Activated CD8-positive, alpha-beta memory T cell treated with anti-CD3 and anti-CD28 coated beads, Interleukin-2, amount 10 ng/mL, durations not matched to agents 7 days and 5 days (primary cell): ENCODE measurements around the gene SLC16A1. TPM values are rescaled to one million over a fixed set of nuclear protein-coding genes. Genes with fewer than 3 reads are reported as not detected.

Experiments
- ATAC-seq: fragments of 150-1000 bp; cut with Tn5 transposase; one replicate; pipeline ENCODE4 v1.10.0; 2021; ENCODE audit warnings: moderate library complexity
- CTCF ChIA-PET: fragments of 350-600 bp; sonication (Branson Sonifier 250); formaldehyde crosslinking; loops from one replicate; lab custom pipeline; 2021; ENCODE audit warnings: antibody characterized with exemption; lab: Charles Lee
- DNase-seq: peaks from one replicate; pipeline ENCODE4 v3.0.0-alpha.2; 2020
- H3K27ac Mint-ChIP-seq: one replicate; pipeline ENCODE4 v1.8.0; 2021; ENCODE audit warnings: mild to moderate bottlenecking, mixed read lengths
- H3K27me3 Mint-ChIP-seq: one replicate; pipeline ENCODE4 v1.8.0; 2021; ENCODE audit warnings: mixed read lengths
- H3K36me3 Mint-ChIP-seq: one replicate; pipeline ENCODE4 v1.8.0; 2021; ENCODE audit warnings: mild to moderate bottlenecking, mixed read lengths
- H3K4me1 Mint-ChIP-seq: one replicate; pipeline ENCODE4 v1.8.0; 2021; ENCODE audit warnings: mixed read lengths
- H3K4me3 Mint-ChIP-seq: one replicate; pipeline ENCODE4 v1.8.0; 2021; ENCODE audit warnings: mild to moderate bottlenecking, moderate library complexity, mixed read lengths
- H3K9me3 Mint-ChIP-seq: one replicate; pipeline ENCODE4 v1.8.0; 2022; ENCODE audit warnings: low read depth, mixed read lengths
- total RNA-seq, 2 experiments: library from RNA; stranded (reverse); gene quantifications; one replicate each; pipeline ENCODE4 v1.2.3, GENCODE V29; 2021

SLC16A1 gene
- total RNA-seq, 2 experiments from 2014 or later: 47.6 to 57.3 TPM

DNA sequence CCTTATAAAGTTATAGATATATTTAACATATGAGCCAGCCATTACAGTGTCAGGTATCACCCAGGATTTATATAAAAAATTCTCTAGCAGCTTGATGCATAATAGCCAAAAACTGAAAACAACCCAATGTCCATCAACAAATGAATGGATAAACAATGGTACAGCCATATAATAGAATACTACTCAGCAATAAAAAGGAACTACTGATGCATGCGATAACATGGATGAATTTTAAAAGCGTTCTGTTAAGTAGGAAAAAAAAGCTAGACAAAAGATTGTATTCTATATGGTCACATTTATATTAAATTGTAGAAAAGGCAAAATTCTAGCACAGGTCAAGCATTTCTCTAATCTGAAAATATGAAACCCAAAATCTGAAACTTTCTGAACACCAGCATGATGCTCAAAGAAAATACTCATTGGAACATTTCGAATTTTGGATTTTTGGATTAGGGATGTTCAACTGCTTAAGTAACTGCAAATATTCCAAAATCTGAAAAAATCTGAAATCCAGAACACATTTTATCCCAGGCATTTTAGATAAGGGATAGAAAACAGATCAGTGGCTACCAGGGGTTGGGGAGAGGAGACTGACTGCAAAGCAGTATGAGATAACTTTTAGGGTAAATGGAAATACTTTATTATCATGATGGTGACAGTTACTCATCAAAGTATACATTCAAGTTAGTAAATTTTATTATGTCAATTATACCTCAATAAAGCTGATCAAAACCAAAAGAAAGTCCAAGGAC lies 22.0 kb downstream of the SLC16A1 start:
- CTCF ChIA-PET: interaction anchor here (1.1 to 1.7 kb wide), 4 partner anchors 20 to 218 kb away, joined by 3 to 7 read pairs (median 4); partner anchors contain the start of gene LRIG2
- Mint-ChIP-seq H3K9me3 (no peaks in the 10 kb centered on the region), H3K27me3 (no peaks in the 10 kb centered on the region), H3K36me3 (peaks cover 9% of the 10 kb centered on the region), H3K4me3 (no peak overlapping the region), H3K4me1 (peaks cover 41% of the 10 kb centered on the region), H3K27ac (peak overlapping the region; percentile 55)
- DNase-seq: no peak
- ATAC-seq: no peak

DNA sequence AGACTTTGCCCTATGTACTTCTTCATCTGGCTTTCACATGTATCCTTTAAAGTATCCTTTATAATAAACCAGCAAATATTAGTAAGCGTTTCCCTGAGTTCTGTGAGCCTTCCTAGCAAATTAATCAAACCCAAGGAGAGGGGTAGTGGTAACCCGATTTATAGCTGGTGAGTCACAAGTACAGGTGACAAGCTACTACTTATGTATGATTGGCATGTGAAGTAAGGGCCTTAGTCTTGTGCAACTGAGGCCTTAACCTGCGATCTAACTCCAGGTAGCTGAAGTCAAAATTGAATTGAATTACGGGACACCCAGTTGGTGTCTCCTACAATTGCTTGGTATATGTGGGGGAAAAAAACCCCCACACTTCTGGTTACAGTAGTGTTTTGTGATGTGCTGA lies 26.0 kb downstream of the SLC16A1 start:
- H3K4me1 Mint-ChIP-seq: peaks cover 13% of the 10 kb centered on the region
- no peaks in the 10 kb centered on the region for H3K9me3 Mint-ChIP-seq
- no peaks in the 10 kb centered on the region for H3K27me3 Mint-ChIP-seq
- no peak overlapping the region for H3K27ac Mint-ChIP-seq
- no peak for ATAC-seq
- DNase-seq: no peak
- CTCF ChIA-PET: interaction anchor here (0.6 to 1.7 kb wide), 4 partner anchors 14 to 204 kb away, joined by 3 to 4 read pairs (median 4); no protein-coding TSS in a partner anchor
- no peak overlapping the region for H3K4me3 Mint-ChIP-seq
- peaks cover 16% of the 10 kb centered on the region for H3K36me3 Mint-ChIP-seq

DNA sequence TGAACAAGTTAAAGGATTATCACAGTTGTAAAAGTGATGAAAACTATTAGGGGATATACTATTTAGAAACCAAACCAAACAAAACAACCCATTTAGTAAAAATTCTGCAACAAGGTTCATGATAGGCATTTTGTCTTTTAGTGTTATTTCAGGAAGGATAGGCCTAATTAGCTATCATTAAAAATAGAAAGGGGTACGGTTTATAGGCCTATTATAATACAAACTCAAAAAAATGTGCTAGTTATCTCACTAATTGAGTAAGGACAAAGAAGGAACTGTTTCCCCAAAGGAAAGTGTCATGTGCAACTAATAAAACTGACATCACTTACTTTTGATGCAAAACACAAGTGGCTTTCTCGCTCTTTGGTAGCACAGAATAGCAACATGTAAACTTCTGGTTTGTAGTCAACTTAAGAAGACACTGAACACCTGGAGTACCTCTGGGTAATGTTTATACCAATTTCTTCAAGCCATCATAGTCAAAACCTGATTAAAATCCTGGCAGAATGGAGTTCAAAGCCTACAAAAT lies 28.5 kb downstream of the SLC16A1 start:
- H3K4me3 Mint-ChIP-seq: no peak overlapping the region
- ATAC-seq (no peak), DNase-seq (no peak)
- H3K27ac Mint-ChIP-seq: peak overlapping the region; percentile 30
- no peaks in the 10 kb centered on the region for H3K27me3 Mint-ChIP-seq
- no peaks in the 10 kb centered on the region for H3K9me3 Mint-ChIP-seq
- H3K4me1 Mint-ChIP-seq: peaks cover 2% of the 10 kb centered on the region
- H3K36me3 Mint-ChIP-seq: peaks cover 23% of the 10 kb centered on the region
- CTCF ChIA-PET: no interaction called here

DNA sequence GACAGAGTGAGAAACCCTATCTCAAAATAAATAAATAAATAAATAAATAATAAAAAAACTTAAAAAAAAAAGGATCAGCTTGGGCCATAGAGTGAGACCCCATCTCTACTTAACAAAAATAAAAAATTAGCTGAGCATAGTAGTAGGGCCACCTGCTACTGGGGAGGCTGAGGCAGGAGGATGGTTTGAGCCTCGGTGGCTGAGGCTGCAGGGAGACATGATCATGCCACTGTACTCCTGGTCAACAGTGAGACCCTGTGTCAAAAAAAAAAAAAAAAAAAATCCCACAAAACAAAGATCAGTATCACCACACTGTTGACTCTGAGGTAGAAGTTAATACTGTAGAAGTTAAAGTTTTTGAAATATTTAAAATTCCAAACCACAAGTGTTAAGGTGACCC lies 29.1 kb downstream of the SLC16A1 start:
- CTCF ChIA-PET: no interaction called here

DNA sequence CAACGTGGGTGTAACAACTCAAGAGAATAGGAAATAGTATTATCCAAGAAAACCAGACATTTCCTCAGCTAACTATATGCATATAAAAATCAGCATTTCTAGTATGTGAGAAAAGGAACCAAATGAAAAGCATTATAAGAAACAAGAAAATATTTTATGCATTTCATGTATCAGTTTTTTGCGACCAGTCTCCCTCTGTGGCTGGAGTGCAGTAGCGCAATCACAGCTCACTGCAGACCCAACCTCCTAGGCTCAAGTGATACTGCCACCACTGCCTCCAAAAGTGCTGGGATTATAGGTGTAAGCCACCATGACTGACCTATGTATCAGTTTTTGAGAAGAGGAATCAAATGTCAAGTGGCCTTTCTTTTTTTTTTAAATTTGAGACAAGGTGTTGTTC lies 31.0 kb downstream of the SLC16A1 start:
- Mint-ChIP-seq H3K27ac (no peak overlapping the region), H3K9me3 (no peaks in the 10 kb centered on the region), H3K4me1 (no peaks in the 10 kb centered on the region), H3K4me3 (no peak overlapping the region), H3K36me3 (peaks cover 25% of the 10 kb centered on the region), H3K27me3 (no peaks in the 10 kb centered on the region)
- DNase-seq: no peak
- CTCF ChIA-PET: interaction anchor here (0.8 kb wide), 1 partner anchor 13 kb away, joined by 3 read pairs; no protein-coding TSS in a partner anchor
- no peak for ATAC-seq

More for the DNA sequence above, 29.1 kb downstream of the SLC16A1 start:
- peaks cover under 1% of the 10 kb centered on the region for H3K4me1 Mint-ChIP-seq
- H3K27ac Mint-ChIP-seq: no peak overlapping the region
- ATAC-seq: no peak
- H3K27me3 Mint-ChIP-seq: no peaks in the 10 kb centered on the region
- H3K9me3 Mint-ChIP-seq: no peaks in the 10 kb centered on the region
- peaks cover 23% of the 10 kb centered on the region for H3K36me3 Mint-ChIP-seq
- DNase-seq: no peak
- H3K4me3 Mint-ChIP-seq: no peak overlapping the region

DNA sequence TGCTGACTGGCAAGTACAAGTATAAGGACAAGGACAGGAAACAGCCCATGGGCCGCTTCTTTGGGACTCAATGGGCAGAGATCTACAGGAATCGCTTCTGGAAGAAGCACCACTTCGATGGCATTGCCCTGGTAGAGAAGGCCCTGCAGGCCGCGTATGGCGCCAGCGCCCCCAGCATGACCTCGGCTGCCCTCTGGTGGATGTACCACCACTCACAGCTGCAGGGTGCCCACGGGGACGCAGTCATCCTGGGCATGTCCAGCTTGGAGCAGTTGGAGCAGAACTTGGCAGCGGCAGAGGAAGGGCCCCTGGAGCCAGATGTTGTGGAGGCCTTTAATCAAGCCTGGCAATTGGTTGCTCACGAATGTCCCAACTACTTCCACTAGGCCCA lies 32.0 kb downstream of the SLC16A1 start:
- H3K27ac Mint-ChIP-seq: no peak overlapping the region
- H3K27me3 Mint-ChIP-seq: no peaks in the 10 kb centered on the region
- H3K4me3 Mint-ChIP-seq: no peak overlapping the region
- H3K4me1 Mint-ChIP-seq: no peaks in the 10 kb centered on the region
- no peak for DNase-seq
- peaks cover 24% of the 10 kb centered on the region for H3K36me3 Mint-ChIP-seq
- no peaks in the 10 kb centered on the region for H3K9me3 Mint-ChIP-seq
- ATAC-seq: no peak
- CTCF ChIA-PET: no interaction called here

DNA sequence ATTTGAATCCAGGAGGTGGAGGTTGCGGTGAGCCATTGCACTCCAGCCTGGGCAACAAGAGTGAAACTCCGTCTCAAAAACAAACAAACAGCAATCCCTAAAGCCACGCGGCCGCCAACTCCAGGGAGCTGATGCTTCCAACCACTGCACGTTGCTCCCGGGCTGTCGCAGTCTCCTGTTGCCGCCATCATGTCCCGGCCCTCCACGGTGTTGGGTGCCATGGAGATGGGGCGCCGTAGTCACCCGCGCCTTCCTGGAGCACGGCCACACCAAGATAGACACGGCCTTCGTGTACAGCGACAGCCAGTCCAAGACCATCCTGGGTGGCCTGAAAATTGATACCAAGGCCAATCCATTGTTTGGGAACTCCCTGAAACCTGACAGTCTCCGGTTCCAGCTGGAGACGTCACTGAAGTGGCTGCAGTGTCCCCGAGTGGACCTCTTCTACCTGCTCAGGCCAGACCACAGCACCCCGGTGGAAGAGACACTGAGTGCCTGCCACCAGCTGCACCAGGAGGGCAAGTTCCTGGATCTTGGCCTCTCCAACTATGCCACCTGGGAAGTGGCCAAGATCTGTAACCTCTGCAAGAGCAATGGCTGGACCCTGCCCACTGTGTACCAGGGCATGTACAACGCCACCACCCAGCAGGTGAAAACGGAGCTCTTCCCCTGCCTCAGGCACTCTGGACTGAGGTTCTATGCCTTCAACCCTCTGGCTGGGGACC lies 32.6 kb downstream of the SLC16A1 start:
- Mint-ChIP-seq H3K9me3 (no peaks in the 10 kb centered on the region), H3K27ac (no peak overlapping the region), H3K36me3 (peaks cover 26% of the 10 kb centered on the region)

DNA sequence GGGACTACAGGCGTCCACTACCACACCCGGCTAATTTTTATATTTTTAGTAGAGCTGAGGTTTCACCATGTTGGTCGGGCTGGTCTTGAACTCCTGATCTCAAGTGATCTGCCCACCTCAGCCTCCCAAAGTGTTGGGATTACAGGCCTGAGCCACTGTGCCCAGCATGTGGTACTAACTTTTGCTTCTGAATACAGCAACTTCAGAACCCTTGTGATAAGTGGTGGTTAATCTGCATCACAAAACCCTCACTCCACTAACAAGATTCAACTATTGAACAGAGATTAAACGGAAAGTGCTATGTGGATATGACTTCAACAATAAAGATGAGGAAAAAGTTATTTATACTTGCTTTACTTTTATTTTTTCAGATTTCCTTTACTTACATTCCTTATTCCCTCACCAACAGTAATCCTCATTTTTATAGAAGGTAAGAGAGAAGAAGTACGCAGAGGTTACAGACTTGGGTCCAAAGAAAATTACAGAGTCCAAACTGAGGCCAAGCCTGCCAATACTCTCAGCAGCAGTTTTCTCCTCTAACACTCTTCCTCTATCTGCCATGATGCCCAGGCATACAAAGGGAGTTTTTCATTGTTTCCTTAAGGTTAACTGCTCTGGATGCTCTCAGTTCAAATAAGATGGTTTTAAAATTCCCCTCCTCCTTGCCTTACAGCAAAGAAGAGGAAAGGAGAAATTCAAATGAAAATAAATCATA lies 44.3 kb downstream of the SLC16A1 start:
- peaks cover 19% of the 10 kb centered on the region for H3K36me3 Mint-ChIP-seq
- DNase-seq (no peak), ATAC-seq (no peak)
- H3K4me3 Mint-ChIP-seq: no peak overlapping the region
- CTCF ChIA-PET: interaction anchor here (0.7 to 1.3 kb wide), 2 partner anchors 12 to 310 kb away, joined by 3 to 4 read pairs; no protein-coding TSS in a partner anchor
- H3K9me3 Mint-ChIP-seq: no peaks in the 10 kb centered on the region
- no peaks in the 10 kb centered on the region for H3K27me3 Mint-ChIP-seq
- no peaks in the 10 kb centered on the region for H3K4me1 Mint-ChIP-seq
- H3K27ac Mint-ChIP-seq: no peak overlapping the region

More for the DNA sequence above, 32.6 kb downstream of the SLC16A1 start:
- no peak for DNase-seq
- Mint-ChIP-seq H3K4me3 (no peak overlapping the region), H3K27me3 (no peaks in the 10 kb centered on the region), H3K4me1 (no peaks in the 10 kb centered on the region)
- ATAC-seq: no peak
- CTCF ChIA-PET: no interaction called here

DNA sequence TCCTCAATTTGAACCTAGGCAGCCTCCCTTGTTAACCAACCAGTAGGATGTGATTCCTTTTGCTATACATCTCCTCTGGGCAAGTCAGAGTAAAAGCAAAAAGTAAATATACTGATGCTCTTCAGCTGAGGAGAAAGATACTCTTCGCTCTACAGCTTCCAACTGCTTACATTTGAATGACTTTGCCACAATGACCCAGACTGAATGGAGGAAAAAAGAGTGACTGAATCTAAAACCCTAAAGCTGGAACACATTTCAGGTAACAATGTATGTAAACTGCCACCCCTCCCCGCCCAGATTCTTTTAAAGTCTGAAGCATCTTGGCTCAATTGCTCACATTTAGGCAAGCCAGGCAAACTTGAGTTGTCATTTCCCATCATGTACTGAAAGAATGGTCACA lies 46.1 kb downstream of the SLC16A1 start:
- CTCF ChIA-PET: no interaction called here
- Mint-ChIP-seq H3K27me3 (no peaks in the 10 kb centered on the region), H3K4me3 (no peak overlapping the region), H3K4me1 (peaks cover 5% of the 10 kb centered on the region), H3K9me3 (no peaks in the 10 kb centered on the region), H3K36me3 (peaks cover 9% of the 10 kb centered on the region), H3K27ac (no peak overlapping the region)
- no peak for DNase-seq
- no peak for ATAC-seq

DNA sequence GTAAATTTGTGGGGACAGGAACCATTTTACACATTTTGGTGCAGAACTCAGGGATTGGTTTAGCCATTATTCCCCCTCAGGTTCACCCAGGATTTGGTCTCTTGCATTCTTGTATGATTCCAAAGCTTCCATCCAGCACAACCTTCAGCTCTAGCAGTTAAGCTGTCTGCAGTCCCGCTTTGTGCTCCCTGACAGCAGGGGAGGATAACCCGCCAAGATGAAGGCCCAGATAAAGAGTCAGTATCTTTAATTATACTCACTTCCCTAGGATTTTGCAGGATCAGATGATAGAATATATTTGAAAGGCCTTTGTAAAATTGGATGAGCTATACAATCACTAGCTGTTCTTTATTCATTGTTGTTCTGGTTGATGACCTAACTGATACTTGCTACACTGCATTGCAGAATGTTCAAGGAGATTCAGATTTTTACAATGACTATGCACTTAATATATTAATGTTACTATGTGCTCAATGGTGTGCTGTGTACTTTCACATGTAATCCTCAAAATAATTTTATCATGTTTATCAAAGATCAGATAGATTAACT lies 49.8 kb downstream of the SLC16A1 start:
- DNase-seq (no peak), ATAC-seq (no peak)
- H3K36me3 Mint-ChIP-seq: peaks cover 4% of the 10 kb centered on the region
- CTCF ChIA-PET: interaction anchor here (2.3 kb wide), 1 partner anchor 167 kb away, joined by 7 read pairs; the partner anchor contains the start of gene LRIG2
- no peaks in the 10 kb centered on the region for H3K9me3 Mint-ChIP-seq
- H3K27ac Mint-ChIP-seq: peak overlapping the region; percentile 31
- no peak overlapping the region for H3K4me3 Mint-ChIP-seq
- H3K4me1 Mint-ChIP-seq: peaks cover 20% of the 10 kb centered on the region
- H3K27me3 Mint-ChIP-seq: no peaks in the 10 kb centered on the region

DNA sequence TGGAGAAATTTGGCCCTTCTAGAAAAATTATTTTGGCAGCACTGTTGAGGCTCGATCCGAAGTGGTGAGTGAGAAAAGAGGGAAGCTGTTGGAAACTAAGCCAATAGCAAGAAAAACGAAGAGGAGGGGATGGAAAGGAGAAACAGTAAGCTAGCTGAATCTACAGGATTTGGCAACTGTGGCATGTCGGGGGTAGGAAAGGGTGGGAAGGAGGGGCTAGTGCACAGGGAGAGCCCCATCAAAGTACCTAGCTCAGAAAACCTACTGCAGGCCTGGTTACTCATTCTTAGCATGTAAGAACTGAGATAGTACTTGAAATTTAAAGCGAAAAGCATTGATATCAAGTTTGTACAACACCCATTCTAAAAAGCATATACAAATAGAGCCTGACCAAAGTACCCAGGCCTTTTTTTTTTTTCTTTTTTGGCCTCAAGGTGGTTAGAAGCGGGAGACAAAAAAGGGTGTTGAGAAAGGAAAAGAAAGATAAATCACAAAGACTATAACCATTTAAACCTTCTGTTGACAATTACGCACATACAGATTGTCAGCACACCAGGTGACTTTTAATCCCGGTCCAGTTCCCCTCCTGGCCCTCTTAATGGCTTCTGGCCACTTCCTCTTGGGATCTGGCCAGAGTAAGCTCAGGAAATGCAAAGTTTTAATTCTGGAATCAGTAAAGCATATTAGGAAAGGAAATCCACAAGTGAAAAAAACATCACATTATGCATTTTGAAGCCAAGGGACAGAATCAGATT lies 50.4 kb downstream of the SLC16A1 start:
- Mint-ChIP-seq H3K4me1 (peaks cover 20% of the 10 kb centered on the region), H3K36me3 (peaks cover 4% of the 10 kb centered on the region), H3K27me3 (no peaks in the 10 kb centered on the region), H3K27ac (no peak overlapping the region), H3K4me3 (no peak overlapping the region), H3K9me3 (no peaks in the 10 kb centered on the region)
- DNase-seq (no peak), ATAC-seq (no peak)
- CTCF ChIA-PET: interaction anchor here (0.7 to 2.3 kb wide), 2 partner anchors 168 to 481 kb away, joined by 3 to 7 read pairs; partner anchors contain the start of gene LRIG2

DNA sequence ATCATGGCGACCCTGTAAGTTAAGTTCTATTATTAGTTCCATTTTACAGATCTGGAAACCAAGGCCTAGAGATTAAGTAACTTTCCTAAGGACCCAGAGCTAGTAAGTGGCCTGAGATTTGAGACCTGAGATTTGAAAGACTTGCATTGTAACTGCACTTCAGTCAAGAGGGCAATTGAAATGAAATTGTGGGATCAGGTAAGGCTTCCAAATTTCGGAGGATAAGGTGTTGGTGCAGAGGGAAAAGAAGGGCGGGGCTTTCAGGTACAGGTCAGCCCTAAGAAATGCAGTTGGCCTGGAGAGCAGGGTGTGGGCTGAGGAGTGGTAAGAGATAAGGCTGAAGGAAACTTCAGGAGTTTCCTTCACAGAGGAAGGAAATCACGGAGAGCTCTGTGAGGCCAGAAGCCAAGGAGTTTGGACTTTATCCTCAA lies 51.1 kb downstream of the SLC16A1 start:
- CTCF ChIA-PET: interaction anchor here (2.3 kb wide), 1 partner anchor 168 kb away, joined by 7 read pairs; the partner anchor contains the start of gene LRIG2
- Mint-ChIP-seq H3K4me1 (peaks cover 20% of the 10 kb centered on the region), H3K27ac (no peak overlapping the region), H3K36me3 (peaks cover 4% of the 10 kb centered on the region), H3K9me3 (no peaks in the 10 kb centered on the region), H3K27me3 (no peaks in the 10 kb centered on the region), H3K4me3 (no peak overlapping the region)
- no peak for ATAC-seq
- DNase-seq: no peak
